Measurements from ENCODE around the gene AZI2. TPM values are rescaled to one million over a fixed set of nuclear protein-coding genes. Genes with fewer than 3 reads are reported as not detected.

AZI2 gene
- total and polyA plus RNA-seq, 9 of the 15 experiments (the other 6 are each of a cell fraction or from before 2014, with no cell fraction given), result 28.5 to 96.3 (median 70.2) TPM

DNA sequence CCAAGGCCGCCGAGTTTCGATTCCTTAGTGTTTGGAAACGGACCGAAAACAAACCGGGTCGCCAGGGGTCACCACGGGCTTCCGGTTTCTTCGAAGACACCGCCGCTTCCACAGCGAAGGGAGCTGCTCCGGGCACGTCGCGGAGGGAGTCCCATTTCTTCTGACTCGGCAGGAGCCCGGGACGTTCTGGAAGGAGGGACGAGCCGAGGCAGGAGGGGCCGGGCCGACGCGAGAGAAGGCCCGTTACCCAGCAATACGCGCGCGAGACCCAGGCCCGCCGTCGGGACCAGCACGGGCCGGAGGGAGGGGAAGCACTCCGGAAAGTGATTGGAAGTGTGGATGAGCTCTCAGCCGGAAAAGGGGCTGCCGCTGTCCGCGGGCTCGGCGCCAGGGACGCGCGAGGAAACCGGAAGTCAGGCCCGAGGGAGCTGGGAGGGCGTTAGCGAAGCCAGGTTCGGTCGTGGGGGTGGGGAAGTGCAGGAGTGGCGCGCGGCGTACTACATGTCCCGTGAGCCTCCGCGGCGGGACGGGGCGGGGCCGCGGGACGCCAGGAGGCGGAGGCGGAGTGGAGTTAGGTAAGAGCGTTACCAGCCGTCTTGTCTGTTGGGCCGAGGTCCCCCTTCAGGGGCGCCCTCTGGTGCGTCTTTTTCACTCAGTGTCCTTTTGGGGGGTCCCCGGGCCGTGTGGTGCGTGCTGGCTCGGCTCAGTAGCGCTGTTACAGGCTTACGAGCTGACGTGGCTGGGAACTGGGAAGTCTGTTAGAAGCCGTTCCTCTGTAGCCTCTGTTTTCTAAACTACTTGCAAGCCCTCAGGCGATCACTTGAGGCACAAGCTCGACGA is at the start of gene AZI2, which contains the start of gene ZCWPW2 (continued):
- TF ChIP-seq TEAD1 (CRISPR knock-in tag; IDR thresholded peaks at IDR 0.05) (peak in 1 of 2 experiments; percentile 73; a peak in 3 of 4 replicates), ELF2 (CRISPR knock-in tag; IDR thresholded peaks at IDR 0.05) (peak; percentile 77), ZNF311 (CRISPR knock-in tag; IDR thresholded peaks at IDR 0.05) (no peak), SOX6 (IDR thresholded peaks at IDR 0.05) (no peak; the same call in 1 of the 2 replicates), RHOXF2B (CRISPR knock-in tag; conservative IDR thresholded peaks at IDR 0.05) (0 out of 2 replicates have a peak, but pooled peaks have one; percentile 48), SREBF1 (IDR thresholded peaks at IDR 0.05; ENCODE audit: borderline replicate concordance, low read depth, low read length) (no peak), PHF21A (IDR thresholded peaks at IDR 0.05; ENCODE audit: borderline replicate concordance, low read depth) (no peak), TEAD4 (IDR thresholded peaks at IDR 0.05; ENCODE audit: low read length) (0 out of 2 replicates have a peak, but pooled peaks have one; percentile 14), TEAD4 (CRISPR knock-in tag; IDR thresholded peaks at IDR 0.05; ENCODE audit: borderline replicate concordance) (no peak), KDM5B (IDR thresholded peaks at IDR 0.05; ENCODE audit: insufficient replicate concordance, low read depth, low read length) (peak; percentile 74), MYNN (IDR thresholded peaks at IDR 0.05) (peak; percentile 3; the same call in 1 of the 2 replicates), MYNN (CRISPR knock-in tag; IDR thresholded peaks at IDR 0.05) (no peak), KDM2B (CRISPR knock-in tag; IDR thresholded peaks at IDR 0.05) (0 out of 2 replicates have a peak, but pooled peaks have one; percentile 5), MEF2D (tag; conservative IDR thresholded peaks at IDR 0.05; ENCODE audit: low read depth) (no peak), ATF1 (CRISPR knock-in tag; IDR thresholded peaks at IDR 0.05) (no peak), ATF1 (tag; IDR thresholded peaks at IDR 0.05) (peak; percentile 82), ZBTB8A (IDR thresholded peaks at IDR 0.05; ENCODE audit: partially characterized antibody) (no peak), ZNF316 (IDR thresholded peaks at IDR 0.05) (no peak), ZNF830 (CRISPR knock-in tag; IDR thresholded peaks at IDR 0.05) (no peak)
- TF ChIP-seq, protein P1, sequence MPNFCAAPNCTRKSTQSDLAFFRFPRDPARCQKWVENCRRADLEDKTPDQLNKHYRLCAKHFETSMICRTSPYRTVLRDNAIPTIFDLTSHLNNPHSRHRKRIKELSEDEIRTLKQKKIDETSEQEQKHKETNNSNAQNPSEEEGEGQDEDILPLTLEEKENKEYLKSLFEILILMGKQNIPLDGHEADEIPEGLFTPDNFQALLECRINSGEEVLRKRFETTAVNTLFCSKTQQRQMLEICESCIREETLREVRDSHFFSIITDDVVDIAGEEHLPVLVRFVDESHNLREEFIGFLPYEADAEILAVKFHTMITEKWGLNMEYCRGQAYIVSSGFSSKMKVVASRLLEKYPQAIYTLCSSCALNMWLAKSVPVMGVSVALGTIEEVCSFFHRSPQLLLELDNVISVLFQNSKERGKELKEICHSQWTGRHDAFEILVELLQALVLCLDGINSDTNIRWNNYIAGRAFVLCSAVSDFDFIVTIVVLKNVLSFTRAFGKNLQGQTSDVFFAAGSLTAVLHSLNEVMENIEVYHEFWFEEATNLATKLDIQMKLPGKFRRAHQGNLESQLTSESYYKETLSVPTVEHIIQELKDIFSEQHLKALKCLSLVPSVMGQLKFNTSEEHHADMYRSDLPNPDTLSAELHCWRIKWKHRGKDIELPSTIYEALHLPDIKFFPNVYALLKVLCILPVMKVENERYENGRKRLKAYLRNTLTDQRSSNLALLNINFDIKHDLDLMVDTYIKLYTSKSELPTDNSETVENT (CRISPR knock-in tag; IDR thresholded peaks at IDR 0.05), result no peak; the same call in 1 of the 2 replicates
- TF ChIP-seq, protein P2, sequence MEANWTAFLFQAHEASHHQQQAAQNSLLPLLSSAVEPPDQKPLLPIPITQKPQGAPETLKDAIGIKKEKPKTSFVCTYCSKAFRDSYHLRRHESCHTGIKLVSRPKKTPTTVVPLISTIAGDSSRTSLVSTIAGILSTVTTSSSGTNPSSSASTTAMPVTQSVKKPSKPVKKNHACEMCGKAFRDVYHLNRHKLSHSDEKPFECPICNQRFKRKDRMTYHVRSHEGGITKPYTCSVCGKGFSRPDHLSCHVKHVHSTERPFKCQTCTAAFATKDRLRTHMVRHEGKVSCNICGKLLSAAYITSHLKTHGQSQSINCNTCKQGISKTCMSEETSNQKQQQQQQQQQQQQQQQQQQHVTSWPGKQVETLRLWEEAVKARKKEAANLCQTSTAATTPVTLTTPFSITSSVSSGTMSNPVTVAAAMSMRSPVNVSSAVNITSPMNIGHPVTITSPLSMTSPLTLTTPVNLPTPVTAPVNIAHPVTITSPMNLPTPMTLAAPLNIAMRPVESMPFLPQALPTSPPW (CRISPR knock-in tag; IDR thresholded peaks at IDR 0.05), result peak; percentile 78
- TF ChIP-seq, protein P3, sequence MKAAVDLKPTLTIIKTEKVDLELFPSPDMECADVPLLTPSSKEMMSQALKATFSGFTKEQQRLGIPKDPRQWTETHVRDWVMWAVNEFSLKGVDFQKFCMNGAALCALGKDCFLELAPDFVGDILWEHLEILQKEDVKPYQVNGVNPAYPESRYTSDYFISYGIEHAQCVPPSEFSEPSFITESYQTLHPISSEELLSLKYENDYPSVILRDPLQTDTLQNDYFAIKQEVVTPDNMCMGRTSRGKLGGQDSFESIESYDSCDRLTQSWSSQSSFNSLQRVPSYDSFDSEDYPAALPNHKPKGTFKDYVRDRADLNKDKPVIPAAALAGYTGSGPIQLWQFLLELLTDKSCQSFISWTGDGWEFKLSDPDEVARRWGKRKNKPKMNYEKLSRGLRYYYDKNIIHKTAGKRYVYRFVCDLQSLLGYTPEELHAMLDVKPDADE (conservative IDR thresholded peaks at IDR 0.05; ENCODE audit: control insufficient read depth, low read depth, low read length), result peak; percentile 90

All from K562 (cell line).